HG02943 (cell line): ENCODE results near the gene ACTL10.

Source experiments
- ATAC-seq: cut with Tn5 transposase; IDR thresholded peaks from one replicate; pipeline ENCODE4 v1.9.1; 2021; ENCODE audit warnings: mild to moderate bottlenecking, low read depth, moderate library complexity; ENCODE audit not compliant: unreplicated experiment

Gene ACTL10

GRCh38 chr20:33648396-33649004 lies 18.2 kb upstream of the ACTL10 start:
- no peak for ATAC-seq

- no peak for ATAC-seq
Observed at GRCh38 chr20:33649201-33649681, 17.5 kb upstream of the ACTL10 start.

- ATAC-seq: no peak
Observed at GRCh38 chr20:33650111-33650752, 16.5 kb upstream of the ACTL10 start.

GRCh38 chr20:33650753-33651561 lies 15.8 kb upstream of the ACTL10 start:
- no peak for ATAC-seq

GRCh38 chr20:33651562-33652048 lies 15.1 kb upstream of the ACTL10 start:
- no peak for ATAC-seq

- no peak for ATAC-seq
Observed at GRCh38 chr20:33653218-33653899, 13.4 kb upstream of the ACTL10 start.

- ATAC-seq: no peak
Observed at GRCh38 chr20:33653900-33654596, 12.7 kb upstream of the ACTL10 start.

- no peak for ATAC-seq
Observed at GRCh38 chr20:33654680-33655161, 12.0 kb upstream of the ACTL10 start.

GRCh38 chr20:33655164-33655563 lies 11.6 kb upstream of the ACTL10 start:
- no peak for ATAC-seq

- no peak for ATAC-seq
Observed at GRCh38 chr20:33656010-33656782, 10.5 kb upstream of the ACTL10 start.

GRCh38 chr20:33656783-33657703 lies 9.7 kb upstream of the ACTL10 start:
- ATAC-seq: no peak

GRCh38 chr20:33657704-33658095 lies 9.0 kb upstream of the ACTL10 start:
- no peak for ATAC-seq

- no peak for ATAC-seq
Observed at GRCh38 chr20:33658510-33658909, 8.2 kb upstream of the ACTL10 start.

- ATAC-seq: no peak
Observed at GRCh38 chr20:33658929-33659328, 7.8 kb upstream of the ACTL10 start.

GRCh38 chr20:33659341-33660034 lies 7.3 kb upstream of the ACTL10 start:
- no peak for ATAC-seq

GRCh38 chr20:33660035-33660684 lies 6.6 kb upstream of the ACTL10 start:
- ATAC-seq: no peak

- no peak for ATAC-seq
Observed at GRCh38 chr20:33660685-33661058, 6.1 kb upstream of the ACTL10 start.
